Ureter (tissue), 1 donor: ENCODE data around the gene HOXB3. TPM values are rescaled to one million over a fixed set of nuclear protein-coding genes. Genes with fewer than 3 reads are reported as not detected.
"Not testable (repeated sequence)": the region's sequence is repeated elsewhere in the genome, so short reads cannot be mapped to it uniquely, and the experiment has no call there.

Experiments
- DNase-seq: peaks from one replicate; pipeline ENCODE4 v3.0.0-alpha.2; 2020; ENCODE audit warnings: low spot score
- total RNA-seq: library from RNA; stranded (reverse); gene quantifications from one replicate; pipeline ENCODE4 v1.2.4, GENCODE V29; 2023
- donor health status: DM: yes; HTN: yes; CAD: no.

Gene HOXB3
- total RNA-seq, 1 donor from 2014 or later: 179 TPM

- no peak for DNase-seq
Measured at GRCh38 chr17:48545539-48545938, 44.5 kb downstream of the HOXB3 start.

GRCh38 chr17:48545022-48545375 lies 45.0 kb downstream of the HOXB3 start, which contains the start of gene HOXB2:
Gene HOXB2, minus strand, starts transcription at chr17:48545109. Its CDS starts 198 bp downstream, at chr17:48544911.
- DNase-seq: no peak

- peak; percentile 74 for DNase-seq
Measured at GRCh38 chr17:48544349-48545021, 45.6 kb downstream of the HOXB3 start.

- no peak for DNase-seq
Measured at GRCh38 chr17:48543854-48544348, 46.1 kb downstream of the HOXB3 start.

- no peak for DNase-seq
Measured at GRCh38 chr17:48543107-48543853, 46.8 kb downstream of the HOXB3 start.

- DNase-seq: no peak
Measured at GRCh38 chr17:48542698-48543106, 47.3 kb downstream of the HOXB3 start.

- no peak for DNase-seq
Measured at GRCh38 chr17:48542114-48542656, 47.9 kb downstream of the HOXB3 start.

- no peak for DNase-seq
Measured at GRCh38 chr17:48541577-48542113, 48.4 kb downstream of the HOXB3 start.

- no peak for DNase-seq
Measured at GRCh38 chr17:48541036-48541576, 48.9 kb downstream of the HOXB3 start.

GRCh38 chr17:48540213-48540612 lies 49.8 kb downstream of the HOXB3 start:
- DNase-seq: no peak

GRCh38 chr17:48539177-48539576 lies 50.9 kb downstream of the HOXB3 start:
- no peak for DNase-seq

- DNase-seq: no peak
Measured at GRCh38 chr17:48537316-48537715, 52.7 kb downstream of the HOXB3 start.

GRCh38 chr17:48535793-48536559 lies 54.1 kb downstream of the HOXB3 start:
- not testable (repeated sequence) for DNase-seq

- no peak for DNase-seq
Measured at GRCh38 chr17:48532261-48532660, 57.8 kb downstream of the HOXB3 start.

- no peak for DNase-seq
Measured at GRCh38 chr17:48530887-48531272, 59.2 kb downstream of the HOXB3 start, which contains the start of gene HOXB1. Gene HOXB1, minus strand, starts transcription at chr17:48531011. Its CDS starts 107 bp downstream, at chr17:48530904.

- no peak for DNase-seq
Measured at GRCh38 chr17:48530208-48530886, 59.7 kb downstream of the HOXB3 start.

GRCh38 chr17:48529683-48530009 lies 60.4 kb downstream of the HOXB3 start:
- DNase-seq: peak; percentile 76

GRCh38 chr17:48528936-48529682 lies 60.9 kb downstream of the HOXB3 start:
- DNase-seq: no peak

GRCh38 chr17:48528153-48528935 lies 61.7 kb downstream of the HOXB3 start:
- DNase-seq: no peak
